Activated naive CD4-positive, alpha-beta T cell treated with anti-CD3 and anti-CD28 coated beads, Interleukin-2, amount 10 ng/mL, durations not matched to agents 7 days and 5 days (primary cell): ENCODE measurements around the gene WNK1.
A peak's percentile ranks its signal among the peaks of the same experiment; 100 is the strongest.
"Not testable (repeated sequence)": the region's sequence is repeated elsewhere in the genome, so short reads cannot be mapped to it uniquely, and the experiment has no call there.

Experiments
- CTCF ChIA-PET: fragments of 350-600 bp; sonication (Branson Sonifier 250); formaldehyde crosslinking; loops from one replicate; lab custom pipeline; 2021; ENCODE audit warnings: antibody characterized with exemption; lab: Charles Lee
- DNase-seq: peaks from one replicate; pipeline ENCODE4 v3.0.0-alpha.2; 2020
- H3K27ac Mint-ChIP-seq: one replicate; pipeline ENCODE4 v1.8.0; 2021; ENCODE audit warnings: mild to moderate bottlenecking, moderate library complexity, mixed read lengths
- H3K27me3 Mint-ChIP-seq: one replicate; pipeline ENCODE4 v1.8.0; 2021; ENCODE audit warnings: mild to moderate bottlenecking, mixed read lengths
- H3K36me3 Mint-ChIP-seq: one replicate; pipeline ENCODE4 v1.8.0; 2021; ENCODE audit warnings: mixed read lengths
- H3K4me1 Mint-ChIP-seq: one replicate; pipeline ENCODE4 v1.8.0; 2021; ENCODE audit warnings: mixed read lengths
- H3K4me3 Mint-ChIP-seq: one replicate; pipeline ENCODE4 v1.8.0; 2021; ENCODE audit warnings: mild to moderate bottlenecking, moderate library complexity, mixed read lengths
- H3K9me3 Mint-ChIP-seq: one replicate; pipeline ENCODE4 v1.8.0; 2021; ENCODE audit warnings: mixed read lengths

The WNK1 gene

DNA sequence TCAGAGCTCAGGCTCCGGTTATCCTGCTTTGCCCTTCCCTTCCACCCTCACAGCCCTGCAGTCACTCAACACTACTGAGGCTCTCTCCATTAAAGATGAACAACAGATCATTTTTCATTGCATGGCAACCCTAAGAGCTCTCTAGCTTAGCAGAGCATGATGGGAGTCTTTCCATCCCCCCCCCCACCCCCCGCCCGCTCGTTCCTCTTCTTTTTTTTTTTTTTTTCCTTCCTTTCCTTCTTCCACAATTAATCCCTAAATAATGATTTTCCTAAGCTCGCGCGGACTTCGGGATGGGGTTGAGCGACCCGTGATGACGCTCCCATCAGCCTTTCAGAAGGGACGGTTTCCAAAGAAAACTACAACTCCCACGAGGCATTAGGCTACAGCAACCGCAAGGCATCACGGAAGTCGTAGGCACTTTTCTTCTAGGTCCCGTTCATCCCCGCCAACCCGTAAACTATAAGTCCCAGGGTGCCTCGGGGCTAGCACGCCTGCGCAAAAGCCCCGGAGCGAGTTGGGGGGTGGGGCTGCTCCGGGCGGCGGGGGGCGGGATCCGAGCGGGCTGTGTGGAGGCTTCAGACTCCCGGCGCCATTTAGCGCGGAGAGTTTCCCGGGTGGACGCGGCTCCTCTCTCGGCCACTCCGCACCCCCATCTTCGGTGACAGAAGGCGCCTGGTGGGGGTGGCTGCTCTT, at the start of gene WNK1:
Gene WNK1, plus strand, starts transcription at position 581 of the 696 bp plus-strand sequence. CDS start 987 bp downstream, outside the sequence.
- H3K9me3 Mint-ChIP-seq, result no peaks in the 10 kb centered on the region
- CTCF ChIA-PET, result interaction anchor here (0.8 to 6.3 kb wide), 29 partner anchors 11 to 197 kb away, joined by 3 to 74 read pairs (median 10); partner anchors contain the start of genes NINJ2 and RAD52
- peak within 1 kb of the TSS; percentile 88 for H3K4me3 Mint-ChIP-seq
- peak within 1 kb of the TSS; percentile 93 for H3K27ac Mint-ChIP-seq
- peaks cover 31% of the 10 kb centered on the region for H3K4me1 Mint-ChIP-seq
- no peaks in the 10 kb centered on the region for H3K27me3 Mint-ChIP-seq
- peak; percentile 97 for DNase-seq
- H3K36me3 Mint-ChIP-seq, result peaks cover 22% of the 10 kb centered on the region

DNA sequence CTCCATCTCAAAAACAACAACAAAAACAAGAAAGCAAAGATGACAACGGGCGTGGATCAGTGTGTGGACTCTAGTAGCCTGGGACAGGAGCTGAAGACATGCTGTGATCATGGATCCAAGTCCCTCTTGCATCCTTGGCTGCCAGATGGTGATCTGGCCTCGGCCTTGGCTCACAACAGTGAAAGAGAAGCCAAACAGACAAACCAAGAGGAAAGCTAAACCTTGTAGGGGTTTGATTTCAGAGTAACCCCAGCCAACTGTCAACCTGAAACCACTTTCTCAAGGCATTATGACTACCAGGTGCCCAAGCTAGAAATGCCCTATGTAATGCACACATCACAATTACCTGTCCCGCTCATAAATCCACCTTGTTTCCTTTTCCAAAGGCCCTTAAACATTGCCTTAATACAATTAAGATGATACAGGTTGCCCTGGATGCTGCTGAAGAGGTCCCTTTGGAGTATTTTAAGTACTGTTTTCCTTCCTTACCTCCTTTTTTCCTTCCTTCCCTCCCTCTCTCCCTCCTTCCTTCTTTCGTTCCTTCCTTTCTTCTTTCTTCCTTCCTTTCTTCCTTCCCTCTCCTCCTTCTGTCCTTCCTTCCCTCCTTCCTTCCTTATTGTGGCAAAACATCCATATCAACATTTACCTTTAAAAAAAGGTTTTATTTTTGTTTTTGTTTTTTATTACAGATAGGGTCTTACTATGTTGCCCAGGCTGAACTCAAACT, 47.7 kb upstream of the WNK1 start:
- DNase-seq, result no peak
- Mint-ChIP-seq H3K36me3 (no peaks in the 10 kb centered on the region), H3K27me3 (peaks cover 5% of the 10 kb centered on the region), H3K4me3 (no peak overlapping the region), H3K4me1 (peaks cover 3% of the 10 kb centered on the region), H3K9me3 (peaks cover 4% of the 10 kb centered on the region), H3K27ac (no peak overlapping the region)
- CTCF ChIA-PET, result no interaction called here

DNA sequence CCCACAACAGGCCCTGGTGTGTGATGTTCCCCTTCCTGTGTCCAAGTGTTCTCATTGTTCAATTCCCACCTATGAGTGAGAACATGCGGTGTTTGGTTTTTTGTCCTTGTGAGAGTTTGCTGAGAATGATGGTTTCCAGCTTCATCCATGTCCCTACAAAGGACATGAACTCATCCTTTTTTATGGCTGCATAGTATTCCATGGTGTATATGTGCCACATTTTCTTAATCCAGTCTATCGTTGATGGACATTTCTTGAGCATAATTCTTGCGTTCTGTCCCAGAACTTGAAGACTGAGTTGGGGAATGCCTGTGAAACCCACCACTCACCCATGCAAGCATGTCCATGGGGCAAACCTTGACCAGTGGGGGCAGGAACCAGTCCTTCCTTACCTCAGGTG, 44.3 kb upstream of the WNK1 start:
- H3K27ac Mint-ChIP-seq, DNase-seq, H3K9me3 Mint-ChIP-seq, CTCF ChIA-PET, H3K36me3 Mint-ChIP-seq, H3K27me3 Mint-ChIP-seq, H3K4me3 Mint-ChIP-seq: not testable (repeated sequence)
- peaks cover 14% of the 10 kb centered on the region for H3K4me1 Mint-ChIP-seq

- no peak overlapping the region for H3K27ac Mint-ChIP-seq
- CTCF ChIA-PET, result interaction anchor here (0.7 kb wide), 1 partner anchor 82 kb away, joined by 3 read pairs; no protein-coding TSS in a partner anchor
- peaks cover 14% of the 10 kb centered on the region for H3K4me1 Mint-ChIP-seq
- H3K9me3 Mint-ChIP-seq, result peaks cover 4% of the 10 kb centered on the region
- no peak overlapping the region for H3K4me3 Mint-ChIP-seq
- no peaks in the 10 kb centered on the region for H3K36me3 Mint-ChIP-seq
- peaks cover 5% of the 10 kb centered on the region for H3K27me3 Mint-ChIP-seq
- DNase-seq, result no peak
Measured at GRCh38 chr12:709455-710020, 42.8 kb upstream of the WNK1 start.

DNA sequence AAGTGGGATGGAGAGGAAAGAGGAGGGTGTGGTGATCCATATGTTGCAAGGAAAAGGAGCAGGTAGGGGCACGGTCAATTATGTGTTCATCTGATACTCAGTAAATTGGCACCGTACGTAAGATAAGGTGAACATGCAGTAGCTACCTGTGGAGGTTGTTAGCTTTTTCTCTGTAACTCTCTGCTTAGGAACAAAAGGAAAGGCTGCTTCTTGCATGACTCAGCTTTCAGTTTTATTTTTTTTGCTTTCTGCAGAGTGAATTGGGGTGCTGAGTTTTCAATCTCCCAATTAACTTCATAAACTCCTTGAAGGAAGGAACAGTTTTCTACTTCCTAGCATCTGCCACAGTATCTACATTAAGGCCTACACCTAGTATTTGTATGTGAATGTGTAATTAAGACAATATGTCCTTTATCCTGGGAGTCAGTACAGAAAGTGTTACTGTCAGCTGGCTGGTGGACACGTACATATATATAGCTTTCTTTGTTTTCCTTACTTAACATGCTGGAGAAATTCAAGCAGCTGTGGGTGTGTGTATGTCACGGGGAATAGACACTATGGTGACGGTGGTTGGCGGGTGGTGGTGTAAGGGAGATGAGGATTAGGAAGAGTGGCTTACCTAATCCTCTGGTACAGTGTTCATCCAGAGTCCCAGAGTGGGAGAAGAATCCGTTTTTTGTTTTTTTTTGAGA, 40.1 kb upstream of the WNK1 start:
- H3K9me3 Mint-ChIP-seq, result peaks cover 4% of the 10 kb centered on the region
- no peak overlapping the region for H3K27ac Mint-ChIP-seq
- peaks cover 14% of the 10 kb centered on the region for H3K4me1 Mint-ChIP-seq
- no peak for DNase-seq
- peaks cover 5% of the 10 kb centered on the region for H3K27me3 Mint-ChIP-seq
- CTCF ChIA-PET, result interaction anchor here (0.6 to 2.7 kb wide), 3 partner anchors 9 to 38 kb away, joined by 3 to 10 read pairs (median 3); no protein-coding TSS in a partner anchor
- no peak overlapping the region for H3K4me3 Mint-ChIP-seq
- no peaks in the 10 kb centered on the region for H3K36me3 Mint-ChIP-seq

DNA sequence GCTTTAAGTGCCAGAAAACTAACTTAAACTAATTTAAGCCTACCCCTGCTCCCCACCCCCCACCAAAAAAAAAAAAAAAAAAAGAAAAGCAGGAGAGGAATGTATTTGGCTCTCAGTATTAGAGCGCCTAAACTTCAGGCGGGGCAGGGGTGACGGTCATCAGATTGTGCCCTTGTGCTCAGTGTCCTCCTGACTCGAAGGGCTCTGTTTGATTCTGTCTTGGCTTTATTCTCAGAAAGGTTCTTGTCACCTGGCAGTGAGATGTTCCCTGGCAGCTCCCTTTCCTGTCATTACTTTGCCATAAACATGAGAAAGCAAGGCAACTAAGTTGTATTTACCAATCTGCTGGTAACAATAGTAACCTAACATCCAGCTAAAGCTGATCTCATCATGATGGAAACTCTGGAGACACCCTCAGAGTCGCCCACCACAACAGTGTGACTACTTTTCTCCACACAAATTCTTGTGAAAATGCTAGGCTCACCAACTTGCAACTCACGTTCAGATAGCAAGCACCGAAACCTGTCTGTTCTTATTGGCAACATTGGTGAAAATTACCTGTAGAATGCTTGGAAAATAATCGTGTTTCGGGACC, 39.0 kb upstream of the WNK1 start:
- no peak overlapping the region for H3K27ac Mint-ChIP-seq
- peaks cover 2% of the 10 kb centered on the region for H3K9me3 Mint-ChIP-seq
- no peak for DNase-seq
- H3K27me3 Mint-ChIP-seq, result peaks cover 3% of the 10 kb centered on the region
- peaks cover 14% of the 10 kb centered on the region for H3K4me1 Mint-ChIP-seq
- H3K36me3 Mint-ChIP-seq, result no peaks in the 10 kb centered on the region
- CTCF ChIA-PET, result interaction anchor here (1.4 to 2.7 kb wide), 2 partner anchors 8 to 37 kb away, joined by 3 to 10 read pairs; no protein-coding TSS in a partner anchor
- H3K4me3 Mint-ChIP-seq, result no peak overlapping the region

DNA sequence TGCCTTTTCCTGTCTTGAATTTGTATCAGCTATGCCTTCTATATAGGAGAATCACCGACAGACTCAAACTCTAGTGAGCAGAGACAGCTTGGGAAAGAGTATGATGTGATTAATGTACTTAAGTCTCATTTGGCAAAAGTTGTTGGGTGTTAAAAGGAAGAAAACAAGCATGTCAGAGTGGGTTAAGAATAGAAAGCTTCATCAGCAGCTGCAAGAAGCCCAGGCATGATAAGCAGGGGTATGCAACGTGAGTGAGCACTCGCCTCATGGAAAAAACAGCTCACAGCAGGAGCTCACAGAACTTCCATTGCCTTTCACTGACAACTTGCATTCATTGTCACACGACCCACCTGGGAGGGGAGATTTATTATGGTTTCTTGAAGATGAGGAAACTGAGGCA, 35.9 kb upstream of the WNK1 start:
- DNase-seq, result no peak
- Mint-ChIP-seq H3K4me1 (peaks cover 34% of the 10 kb centered on the region), H3K27me3 (no peaks in the 10 kb centered on the region), H3K36me3 (peaks cover 1% of the 10 kb centered on the region), H3K27ac (no peak overlapping the region), H3K9me3 (no peaks in the 10 kb centered on the region), H3K4me3 (no peak overlapping the region)
- CTCF ChIA-PET, result interaction anchor here (1.1 to 1.2 kb wide), 3 partner anchors 11 to 35 kb away, joined by 3 read pairs; no protein-coding TSS in a partner anchor

- Mint-ChIP-seq H3K4me1 (peaks cover 28% of the 10 kb centered on the region), H3K27ac (peak overlapping the region; percentile 72), H3K9me3 (no peaks in the 10 kb centered on the region), H3K36me3 (peaks cover 1% of the 10 kb centered on the region), H3K27me3 (peaks cover 4% of the 10 kb centered on the region), H3K4me3 (no peak overlapping the region)
- no peak for DNase-seq
- CTCF ChIA-PET, result interaction anchor here (1.2 kb wide), 1 partner anchor 32 kb away, joined by 4 read pairs; no protein-coding TSS in a partner anchor
Measured at GRCh38 chr12:718756-719102, 33.6 kb upstream of the WNK1 start.

DNA sequence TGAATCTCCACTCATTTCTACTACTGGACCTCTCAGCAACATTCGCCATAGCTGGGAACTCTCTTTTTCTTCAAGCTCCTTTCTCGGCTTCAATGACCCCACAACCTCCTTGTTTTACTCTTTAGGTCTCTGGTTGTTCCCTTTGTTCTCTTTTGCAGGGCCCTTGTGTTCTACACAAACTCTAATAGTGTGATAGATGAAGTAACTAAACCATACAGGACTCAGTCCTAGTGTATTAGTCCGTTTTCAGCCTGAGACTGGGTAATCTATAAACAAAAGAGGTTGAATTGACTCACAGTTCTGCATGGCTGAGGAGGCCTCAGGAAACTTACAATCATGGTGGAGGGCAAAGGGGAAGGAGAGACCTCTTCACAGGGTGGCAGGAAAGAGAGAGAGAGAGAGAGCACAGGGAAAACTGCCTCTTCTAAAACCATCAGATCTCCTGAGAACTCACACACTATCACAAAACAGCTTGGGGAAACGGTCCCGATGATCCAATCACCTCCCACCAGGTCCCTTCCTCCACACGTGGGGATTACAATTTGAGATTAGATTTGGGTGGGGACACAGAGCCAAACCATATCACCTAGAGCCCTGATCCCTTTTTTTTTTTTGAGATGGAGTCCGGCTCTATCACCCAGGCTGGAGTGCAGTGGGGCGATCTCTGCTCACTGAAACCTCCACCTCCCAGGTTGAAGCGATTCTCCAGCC, 32.0 kb upstream of the WNK1 start:
- DNase-seq, result no peak
- Mint-ChIP-seq H3K27ac (no peak overlapping the region), H3K9me3 (no peaks in the 10 kb centered on the region), H3K36me3 (peaks cover 5% of the 10 kb centered on the region), H3K27me3 (peaks cover 4% of the 10 kb centered on the region), H3K4me3 (no peak overlapping the region), H3K4me1 (peaks cover 42% of the 10 kb centered on the region)
- CTCF ChIA-PET, result interaction anchor here (0.6 kb wide), 2 partner anchors 36 to 69 kb away, joined by 3 read pairs; no protein-coding TSS in a partner anchor

GRCh38 chr12:724194-724855, 28.1 kb upstream of the WNK1 start:
- H3K4me3 Mint-ChIP-seq, result no peak overlapping the region
- peak overlapping the region; percentile 73 for H3K27ac Mint-ChIP-seq
- no peak for DNase-seq
- H3K9me3 Mint-ChIP-seq, result no peaks in the 10 kb centered on the region
- H3K27me3 Mint-ChIP-seq, result peaks cover 4% of the 10 kb centered on the region
- peaks cover 72% of the 10 kb centered on the region for H3K4me1 Mint-ChIP-seq
- peaks cover 8% of the 10 kb centered on the region for H3K36me3 Mint-ChIP-seq
- CTCF ChIA-PET, result interaction anchor here (1.2 kb wide), 1 partner anchor 51 kb away, joined by 4 read pairs; no protein-coding TSS in a partner anchor

- CTCF ChIA-PET, result no interaction called here
- Mint-ChIP-seq H3K4me1 (peaks cover 74% of the 10 kb centered on the region), H3K27me3 (peaks cover 4% of the 10 kb centered on the region), H3K27ac (no peak overlapping the region), H3K9me3 (no peaks in the 10 kb centered on the region), H3K36me3 (peaks cover 9% of the 10 kb centered on the region), H3K4me3 (no peak overlapping the region)
- DNase-seq, result no peak
Measured at GRCh38 chr12:725076-725475, 27.3 kb upstream of the WNK1 start.

GRCh38 chr12:726281-727140, 25.9 kb upstream of the WNK1 start:
- Mint-ChIP-seq H3K9me3 (peaks cover 10% of the 10 kb centered on the region), H3K36me3 (peaks cover 17% of the 10 kb centered on the region), H3K4me1 (peaks cover 69% of the 10 kb centered on the region), H3K27me3 (peaks cover 4% of the 10 kb centered on the region), H3K4me3 (no peak overlapping the region), H3K27ac (peak overlapping the region; percentile 4)
- CTCF ChIA-PET, result interaction anchor here (0.8 to 4.0 kb wide), 3 partner anchors 24 to 29 kb away, joined by 3 to 37 read pairs (median 3); partner anchors contain the start of gene WNK1
- DNase-seq, result no peak
